B cell (primary cell): ENCODE measurements around the gene TSKS. TPM values are rescaled to one million over a fixed set of nuclear protein-coding genes. Genes with fewer than 3 reads are reported as not detected.
A peak's percentile ranks its signal among the peaks of the same experiment; 100 is the strongest.

Source experiments
- ATAC-seq: fragments of 200-7000 bp; cut with Tn5 transposase; one replicate; pipeline ENCODE4 v1.10.0; 2021; ENCODE audit warnings: low read depth, mild to moderate bottlenecking, moderate number of reproducible peaks, moderate library complexity
- CTCF ChIA-PET: fragments of 350-600 bp; sonication (Branson Sonifier 250); formaldehyde crosslinking; loops from one replicate; lab custom pipeline; 2021; ENCODE audit warnings: antibody characterized with exemption, inconsistent platforms; lab: Charles Lee
- POLR2A ChIA-PET: fragments of 350-600 bp; sonication (Branson Sonifier 250); formaldehyde crosslinking; loops from one replicate; lab custom pipeline; 2021; ENCODE audit warnings: antibody characterized with exemption; lab: Charles Lee
- DNase-seq: peaks from one replicate; pipeline ENCODE4 v3.0.0; 2013
- H2AFZ ChIP-seq: 2 replicates; pipeline ENCODE4 v1.6.1; 2012; ENCODE audit warnings: mild to moderate bottlenecking, low read depth, low read length; ENCODE audit not compliant: insufficient read depth, poor library complexity, severe bottlenecking
- H3K27ac ChIP-seq, 2 donors: 1 replicate in 1 of 2; 2 replicates in 1 of 2; pipeline ENCODE4 v1.5.1; 2012 to 2013; ENCODE audit warnings: low read length in 2 of 2, mild to moderate bottlenecking in 2 of 2, moderate library complexity in 1 of 2
- H3K27me3 ChIP-seq, 4 experiments: fragments of 200-600 bp in 1 of 4; sonication (generic) in 1 of 4; replicated peaks in 1 of 4; 1 replicate in 2 of 4; 2 replicates in 2 of 4; pipeline versions ENCODE4 v1.6.1 to v1.7.0; 2013 to 2016; ENCODE audit warnings: low read length in 3 of 4, mild to moderate bottlenecking in 2 of 4, mixed read lengths in 1 of 4, moderate library complexity in 1 of 4; ENCODE audit not compliant: insufficient read depth in 4 of 4, control insufficient read depth in 3 of 4; ENCODE audit errors: control extremely low read depth in 1 of 4
- H3K36me3 ChIP-seq, 2 experiments: replicated peaks in 1 of 2; 1 replicate in 1 of 2; 2 replicates in 1 of 2; pipeline versions ENCODE4 v1.6.1 to v1.7.1; 2013; ENCODE audit warnings: low read length in 1 of 2; ENCODE audit not compliant: insufficient read depth in 2 of 2, control insufficient read depth in 1 of 2; ENCODE audit errors: control extremely low read depth in 1 of 2, extremely low read depth in 1 of 2
- H3K4me1 ChIP-seq, 2 donors: fragments of 200-600 bp in 1 of 2; sonication (generic) in 1 of 2; 1 replicate in 1 of 2; 2 replicates in 1 of 2; pipeline versions ENCODE4 v1.5.1 to v1.6.1; 2013 to 2017; ENCODE audit warnings: low read length in 2 of 2; ENCODE audit not compliant: control insufficient read depth in 2 of 2, insufficient read depth in 2 of 2
- H3K4me2 ChIP-seq: replicated peaks from 2 replicates; pipeline ENCODE3; 2012; ENCODE audit warnings: mild to moderate bottlenecking, low read depth, low read length; ENCODE audit not compliant: poor library complexity, severe bottlenecking
- H3K4me3 ChIP-seq, 5 experiments: fragments of 200-600 bp in 1 of 5; sonication (generic) in 1 of 5; 1 replicate in 3 of 5; 2 replicates in 2 of 5; pipeline versions ENCODE4 v1.5.1 to v1.7.0; 2011 to 2016; ENCODE audit warnings: low read length in 4 of 5, mild to moderate bottlenecking in 4 of 5, low read depth in 2 of 5, control low read depth in 1 of 5, moderate library complexity in 1 of 5; ENCODE audit not compliant: insufficient read depth in 1 of 5; ENCODE audit errors: control extremely low read depth in 1 of 5, extremely low read depth in 1 of 5
- H3K79me2 ChIP-seq: fragments of 200-600 bp; sonication (generic); one replicate; pipeline ENCODE4 v1.6.0; 2016; ENCODE audit warnings: low read length; ENCODE audit not compliant: control insufficient read depth, insufficient read depth
- H3K9ac ChIP-seq: fragments of 200-600 bp; sonication (generic); 2 replicates; pipeline ENCODE4 v1.6.1; 2017; ENCODE audit warnings: mild to moderate bottlenecking, low read length, moderate library complexity
- H3K9me3 ChIP-seq, 3 donors: one replicate each; pipeline versions ENCODE4 v1.6.1 to v1.7.1; 2013; ENCODE audit warnings: low read length in 2 of 3; ENCODE audit not compliant: control insufficient read depth in 2 of 3, insufficient read depth in 1 of 3; ENCODE audit errors: control extremely low read depth in 1 of 3
- H4K20me1 ChIP-seq: 2 replicates; pipeline ENCODE4 v1.6.0; 2012; ENCODE audit warnings: mild to moderate bottlenecking, low read length; ENCODE audit not compliant: insufficient read depth, control insufficient read depth, poor library complexity, severe bottlenecking
- H3K27ac Mint-ChIP-seq: one replicate; pipeline ENCODE4 v1.8.0; 2021; ENCODE audit warnings: mixed read lengths
- H3K27me3 Mint-ChIP-seq: one replicate; pipeline ENCODE4 v1.8.0; 2021; ENCODE audit warnings: mixed read lengths
- H3K4me1 Mint-ChIP-seq: one replicate; pipeline ENCODE4 v1.8.0; 2021; ENCODE audit warnings: mixed read lengths
- H3K4me3 Mint-ChIP-seq: one replicate; pipeline ENCODE4 v1.8.0; 2021; ENCODE audit warnings: mixed read lengths
- H3K9me3 Mint-ChIP-seq: one replicate; pipeline ENCODE4 v1.8.0; 2022; ENCODE audit warnings: mixed read lengths; ENCODE audit not compliant: insufficient read depth
- CTCF ChIP-seq: fragments of 200-600 bp; IDR thresholded peaks from one replicate; pipeline ENCODE4 v1.8.0; 2022; ENCODE audit warnings: antibody characterized with exemption, mild to moderate bottlenecking
- EZH2 ChIP-seq: IDR thresholded peaks from 2 replicates; pipeline ENCODE4 v1.6.1; 2012; ENCODE audit warnings: borderline replicate concordance, low read depth, mild to moderate bottlenecking, moderate library complexity, low read length; ENCODE audit not compliant: insufficient read depth, poor library complexity, severe bottlenecking
- WGBS: methylation state at CpG from one replicate; pipeline ENCODE4 v1.1.5; 2013; ENCODE audit warnings: missing lambda C conversion rate; ENCODE audit not compliant: insufficient coverage; 5-methylcytosine and 5-hydroxymethylcytosine counted together
- intact Hi-C: fragments of 100-400 bp; cut with micrococcal nuclease; formaldehyde crosslinking; loops from one replicate; pipeline ENCODE4 v1.10.0; 2022
- polyA plus RNA-seq: library from polyadenylated mRNA; depleted of rRNA; stranded (reverse); fragments of >200 nt; gene quantifications from 2 replicates; pipeline ENCODE4 v1.2.3, GENCODE V29; 2012
- small RNA-seq: library from RNA; depleted of rRNA; stranded (forward); fragments of <200 nt; gene quantifications from one replicate; pipeline ENCODE3, GENCODE V24; 2012; ENCODE audit warnings: low replicate concordance, low read depth; ENCODE audit not compliant: insufficient read length
- total RNA-seq, 2 donors: library from RNA; stranded (reverse); fragments of 120-200 nt in 1 of 2; gene quantifications; 1 replicate in 1 of 2; 2 replicates in 1 of 2; pipeline versions ENCODE4 v1.2.3 to v1.2.4, GENCODE V29; 2013 to 2022

TSKS gene
- total and polyA plus RNA-seq, 2 donors (not counting 1 experiment from before 2014, with no cell fraction given): 0.15 to 0.18 TPM

- POLR2A ChIA-PET: no interaction called here
- intact Hi-C loops: no loop called here
- Histone ChIP-seq H3K4me3 (peak overlapping the region in 4 of 5 experiments; percentile 42 to 58 (median 46)), H3K9ac (peak overlapping the region; percentile 62), H3K79me2 (no peaks in the 10 kb centered on the region), H2AFZ (peak overlapping the region; percentile 76), H3K4me2 (peak overlapping the region; percentile 87), H4K20me1 (peaks cover 33% of the 10 kb centered on the region), H3K36me3 (peaks cover 0 to 25% of the 10 kb centered on the region in 2 experiments), H3K9me3 (peaks cover 0 to 8% (median 0%) of the 10 kb centered on the region in 3 donors), H3K4me1 (peaks cover 25% of the 10 kb centered on the region in 2 donors), H3K27me3 (peaks cover 0 to 33% (median 14%) of the 10 kb centered on the region in 4 experiments), H3K27ac (no peak overlapping the region)
- peak; percentile 26 for ATAC-seq
- WGBS: 19% methylated on average over 39 of the region's 39 CpGs
- DNase-seq: no peak
- peak overlapping the region; percentile 70 for H3K27ac Mint-ChIP-seq
- CTCF ChIA-PET: interaction anchor here (0.7 to 1.7 kb wide), 4 partner anchors 9 to 120 kb away, joined by 3 to 6 read pairs (median 4); no protein-coding TSS in a partner anchor
- peaks cover 31% of the 10 kb centered on the region for H3K27me3 Mint-ChIP-seq
- H3K4me1 Mint-ChIP-seq: peaks cover 22% of the 10 kb centered on the region
- H3K4me3 Mint-ChIP-seq: peak overlapping the region; percentile 89
- TF ChIP-seq EZH2: no peak
- peak; percentile 33 for TF ChIP-seq CTCF
- H3K9me3 Mint-ChIP-seq: no peaks in the 10 kb centered on the region
These were observed 72.9 kb downstream of the TSKS start for GRCh38 chr19:49690079-49690655.

Small RNAs within 50 kb of the gene (small RNA-seq; reads per million reads assigned to genes)
- not detected for gene MIR6799
- not detected for gene RNU6-841P

Other genes with a start within 250 kb of the TSKS start
- gene RCN3, start 235.3 kb downstream of the TSKS start, total RNA-seq: 2.2 and 4.1 TPM in 2 replicates
- gene RCN3, start 235.3 kb downstream of the TSKS start, polyA plus RNA-seq: 1.8 and 3.1 TPM in 2 replicates
- gene NOSIP, start 182.8 kb downstream of the TSKS start, total RNA-seq: 55.5 and 65.2 TPM in 2 replicates
- 110 and 135 TPM in 2 replicates for gene NOSIP, start 182.8 kb downstream of the TSKS start, polyA plus RNA-seq
- gene PRRG2, start 182.0 kb downstream of the TSKS start, total RNA-seq: 3.0 and 4.4 TPM in 2 replicates
- 1.1 TPM in 2 replicates for gene PRRG2, start 182.0 kb downstream of the TSKS start, polyA plus RNA-seq
- 70.7 and 72.3 TPM in 2 replicates for gene PRR12, start 172.1 kb downstream of the TSKS start, total RNA-seq
- gene PRR12, start 172.1 kb downstream of the TSKS start, polyA plus RNA-seq: 5.2 and 8.4 TPM in 2 replicates
- gene RRAS, start 123.2 kb downstream of the TSKS start, total RNA-seq: 5.6 and 6.3 TPM in 2 replicates
- gene RRAS, start 123.2 kb downstream of the TSKS start, polyA plus RNA-seq: 12.3 and 21.0 TPM in 2 replicates
- 64.3 and 68.3 TPM in 2 replicates for gene SCAF1, start 121.1 kb downstream of the TSKS start, total RNA-seq
- gene SCAF1, start 121.1 kb downstream of the TSKS start, polyA plus RNA-seq: 17.1 and 20.2 TPM in 2 replicates
- gene IRF3, start 97.4 kb downstream of the TSKS start, total RNA-seq: 233 and 251 TPM in 2 replicates
- gene IRF3, start 97.4 kb downstream of the TSKS start, polyA plus RNA-seq: 237 and 262 TPM in 2 replicates
- gene BCL2L12, start 97.4 kb downstream of the TSKS start, total RNA-seq: 17.3 and 22.1 TPM in 2 replicates
- 13.0 and 19.9 TPM in 2 replicates for gene BCL2L12, start 97.4 kb downstream of the TSKS start, polyA plus RNA-seq
- 175 TPM in 2 replicates for gene PRMT1, start 86.0 kb downstream of the TSKS start, total RNA-seq
- gene PRMT1, start 86.0 kb downstream of the TSKS start, polyA plus RNA-seq: 255 and 310 TPM in 2 replicates
- gene ADM5, start 73.7 kb downstream of the TSKS start, total RNA-seq: 5.6 and 8.8 TPM in 2 replicates
- 8.4 and 15.3 TPM in 2 replicates for gene ADM5, start 73.7 kb downstream of the TSKS start, polyA plus RNA-seq
- 1.7 TPM in 1 of 2 replicates, not detected in the other for gene CPT1C, start 72.2 kb downstream of the TSKS start, total RNA-seq
- gene CPT1C, start 72.2 kb downstream of the TSKS start, polyA plus RNA-seq: 0.19 and 0.30 TPM in 2 replicates
- 56.9 and 62.4 TPM in 2 replicates for gene AP2A1, start 3.7 kb upstream of the TSKS start, total RNA-seq
- 48.4 and 49.2 TPM in 2 replicates for gene AP2A1, start 3.7 kb upstream of the TSKS start, polyA plus RNA-seq
- 31.5 and 36.7 TPM in 2 replicates for gene FUZ, start 50.0 kb upstream of the TSKS start, total RNA-seq
- 30.2 and 31.7 TPM in 2 replicates for gene FUZ, start 50.0 kb upstream of the TSKS start, polyA plus RNA-seq
- 123 and 126 TPM in 2 replicates for gene MED25, start 55.0 kb upstream of the TSKS start, total RNA-seq
- 83.0 and 93.0 TPM in 2 replicates for gene MED25, start 55.0 kb upstream of the TSKS start, polyA plus RNA-seq
- 225 and 230 TPM in 2 replicates for gene PTOV1, start 87.9 kb upstream of the TSKS start, total RNA-seq
- gene PTOV1, start 87.9 kb upstream of the TSKS start, polyA plus RNA-seq: 144 and 171 TPM in 2 replicates
- gene PNKP, start 104.3 kb upstream of the TSKS start, total RNA-seq: 273 and 274 TPM in 2 replicates
- 173 and 179 TPM in 2 replicates for gene PNKP, start 104.3 kb upstream of the TSKS start, polyA plus RNA-seq
- gene AKT1S1, start 114.0 kb upstream of the TSKS start, total RNA-seq: 23.0 and 25.2 TPM in 2 replicates
- gene AKT1S1, start 114.0 kb upstream of the TSKS start, polyA plus RNA-seq: 15.9 and 16.6 TPM in 2 replicates
- 94.3 and 98.7 TPM in 2 replicates for gene TBC1D17, start 114.4 kb upstream of the TSKS start, total RNA-seq
- gene TBC1D17, start 114.4 kb upstream of the TSKS start, polyA plus RNA-seq: 85.7 and 89.0 TPM in 2 replicates
- 3.1 and 3.9 TPM in 2 replicates for gene IL4I1, start 133.6 kb upstream of the TSKS start, total RNA-seq
- gene IL4I1, start 133.6 kb upstream of the TSKS start, polyA plus RNA-seq: 0.48 and 0.71 TPM in 2 replicates
- gene ATF5, start 165.9 kb upstream of the TSKS start, total RNA-seq: 37.6 and 38.5 TPM in 2 replicates
- gene ATF5, start 165.9 kb upstream of the TSKS start, polyA plus RNA-seq: 9.0 and 16.0 TPM in 2 replicates
- gene NUP62, start 166.2 kb upstream of the TSKS start, total RNA-seq: 75.7 and 81.7 TPM in 2 replicates
- gene NUP62, start 166.2 kb upstream of the TSKS start, polyA plus RNA-seq: 14.9 and 25.2 TPM in 2 replicates
- gene SIGLEC11, start 197.9 kb upstream of the TSKS start, total RNA-seq: not detected in 2 replicates
- 0.09 and 0.10 TPM in 2 replicates for gene SIGLEC11, start 197.9 kb upstream of the TSKS start, polyA plus RNA-seq